Cardiac septum (tissue), 1 donor: ENCODE data around the gene PXYLP1. TPM values are rescaled to one million over a fixed set of nuclear protein-coding genes. Genes with fewer than 3 reads are reported as not detected.

ENCODE experiments used
- DNase-seq: peaks from one replicate; pipeline ENCODE4 v3.0.0-alpha.2; 2020; ENCODE audit warnings: low spot score
- intact Hi-C: fragments of 100-400 bp; cut with DNase I; formaldehyde crosslinking; loops from one replicate; pipeline ENCODE4 v1.14.0; 2022
- total RNA-seq: library from RNA; stranded (reverse); fragmentation: NEBNext Ultra II Directional; extraction: Animal tissue kit (Norgen Biotek cat#: 25700); gene quantifications from one replicate; pipeline ENCODE4 v1.2.1, GENCODE V29; 2021
- donor health status: DM: no; HTN: no; CAD: no.

Gene PXYLP1
- total RNA-seq, 1 donor from 2014 or later = 38.8 TPM

- intact Hi-C loops = no loop called here
- no peak for DNase-seq
Measured at GRCh38 chr3:141266186-141266585, 34.6 kb downstream of the PXYLP1 start.

GRCh38 chr3:141266797-141267555, 35.4 kb downstream of the PXYLP1 start:
- intact Hi-C loops = no loop called here
- DNase-seq = no peak

GRCh38 chr3:141267629-141268028, 36.0 kb downstream of the PXYLP1 start:
- DNase-seq = no peak
- intact Hi-C loops = no loop called here

- intact Hi-C loops = no loop called here
- DNase-seq = no peak
Measured at GRCh38 chr3:141268306-141268705, 36.7 kb downstream of the PXYLP1 start.

- no peak for DNase-seq
- intact Hi-C loops = no loop called here
Measured at GRCh38 chr3:141268791-141269190, 37.2 kb downstream of the PXYLP1 start.

GRCh38 chr3:141269961-141270360, 38.3 kb downstream of the PXYLP1 start:
- no peak for DNase-seq
- intact Hi-C loops = no loop called here

- intact Hi-C loops = no loop called here
- DNase-seq = no peak
Measured at GRCh38 chr3:141271279-141272030, 39.8 kb downstream of the PXYLP1 start.

- DNase-seq = no peak
- intact Hi-C loops = no loop called here
Measured at GRCh38 chr3:141272906-141273662, 41.5 kb downstream of the PXYLP1 start.

- no peak for DNase-seq
- intact Hi-C loops = no loop called here
Measured at GRCh38 chr3:141273700-141274410, 42.2 kb downstream of the PXYLP1 start.

GRCh38 chr3:141274411-141275031, 42.9 kb downstream of the PXYLP1 start:
- no peak for DNase-seq

GRCh38 chr3:141275032-141275422, 43.4 kb downstream of the PXYLP1 start:
- intact Hi-C loops = no loop called here
- DNase-seq = no peak

More at GRCh38 chr3:141274411-141275031, 42.9 kb downstream of the PXYLP1 start:
- intact Hi-C loops = no loop called here

- intact Hi-C loops = no loop called here
- DNase-seq = no peak
Measured at GRCh38 chr3:141275511-141275910, 43.9 kb downstream of the PXYLP1 start.

GRCh38 chr3:141275973-141276372, 44.3 kb downstream of the PXYLP1 start:
- DNase-seq = no peak
- intact Hi-C loops = no loop called here

- DNase-seq = no peak
- intact Hi-C loops = no loop called here
Measured at GRCh38 chr3:141276398-141276797, 44.8 kb downstream of the PXYLP1 start.

GRCh38 chr3:141277451-141277850, 45.8 kb downstream of the PXYLP1 start:
- DNase-seq = no peak
- intact Hi-C loops = no loop called here

- no peak for DNase-seq
- intact Hi-C loops = loop anchor here (1.0 kb wide), 1 partner anchor 47 kb away; the partner anchor contains the start of gene PXYLP1
Measured at GRCh38 chr3:141278196-141279076, 46.8 kb downstream of the PXYLP1 start.

GRCh38 chr3:141279077-141279967, 47.7 kb downstream of the PXYLP1 start:
- intact Hi-C loops = loop anchor here (1.0 kb wide), 1 partner anchor 48 kb away; the partner anchor contains the start of gene PXYLP1
- DNase-seq = no peak
